Skeletal muscle satellite cell (primary cell): ENCODE data around the gene MAGEA11. TPM values are rescaled to one million over a fixed set of nuclear protein-coding genes. Genes with fewer than 3 reads are reported as not detected.
"Not testable (repeated sequence)": the region's sequence is repeated elsewhere in the genome, so short reads cannot be mapped to it uniquely, and the experiment has no call there.

Experiments
- H3K27me3 ChIP-seq: 2 replicates; pipeline ENCODE4 v1.7.0; 2013; ENCODE audit warnings: low read length; ENCODE audit not compliant: control insufficient read depth, insufficient read depth
- H3K36me3 ChIP-seq: 2 replicates; pipeline ENCODE4 v1.7.0; 2013; ENCODE audit warnings: mild to moderate bottlenecking, control low read depth, low read length; ENCODE audit not compliant: insufficient read depth
- H3K4me1 ChIP-seq: 2 replicates; pipeline ENCODE4 v1.7.0; 2013; ENCODE audit warnings: low read length; ENCODE audit not compliant: control insufficient read depth, insufficient read depth
- H3K4me2 ChIP-seq: 2 replicates; pipeline ENCODE4 v1.7.0; 2013; ENCODE audit warnings: mild to moderate bottlenecking, low read length
- H3K4me3 ChIP-seq: 2 replicates; pipeline ENCODE4 v1.7.0; 2013; ENCODE audit warnings: low read length
- H3K9ac ChIP-seq: 2 replicates; pipeline ENCODE4 v1.7.0; 2013; ENCODE audit warnings: mild to moderate bottlenecking, low read depth, low read length, moderate library complexity
- H3K9me3 ChIP-seq: replicated peaks from 2 replicates; pipeline ENCODE4 v1.7.0; 2013; ENCODE audit warnings: mild to moderate bottlenecking, control low read depth, low read length
- small RNA-seq: library from RNA; depleted of rRNA; stranded (forward); fragments of <200 nt; gene quantifications from one replicate; pipeline ENCODE3, GENCODE V24; 2012

MAGEA11 gene

GRCh38 chrX:149761858-149762674, 50.2 kb downstream of the MAGEA11 start:
- H3K27me3 ChIP-seq, H3K4me3 ChIP-seq, H3K36me3 ChIP-seq, H3K4me2 ChIP-seq, H3K9me3 ChIP-seq, H3K4me1 ChIP-seq, H3K9ac ChIP-seq: not testable (repeated sequence)

- Histone ChIP-seq H3K4me1 (no peaks in the 10 kb centered on the region), H3K9me3 (no peaks in the 10 kb centered on the region), H3K9ac (no peak overlapping the region), H3K27me3 (no peaks in the 10 kb centered on the region), H3K36me3 (no peaks in the 10 kb centered on the region), H3K4me2 (no peak overlapping the region), H3K4me3 (no peak overlapping the region)
These were observed 51.1 kb downstream of the MAGEA11 start for GRCh38 chrX:149762696-149763614.

Small RNA genes within 50 kb of the gene (small RNA-seq; reads per million reads assigned to genes)
- gene AC244098.1 (not detected), gene AC244098.2 (not detected), gene AC244098.3 (not detected)
